ENCODE measurements around the gene GPR32. TPM values are rescaled to one million over a fixed set of nuclear protein-coding genes. Genes with fewer than 3 reads are reported as not detected.

Gene GPR32
- total RNA-seq, 4 donors from 2014 or later, result not detected

- ATAC-seq (ENCODE audit: low FRiP score) (no peak), DNase-seq (ENCODE audit: low spot score) (no peak)
- TF ChIP-seq CTCF (IDR thresholded peaks at IDR 0.05), result no peak
Observed at GRCh38 chr19:50814883-50815282, 44.6 kb downstream of the GPR32 start.

GRCh38 chr19:50815439-50815838 lies 45.2 kb downstream of the GPR32 start:
- no peak for TF ChIP-seq CTCF (IDR thresholded peaks at IDR 0.05)
- ATAC-seq (ENCODE audit: low FRiP score), result no peak
- DNase-seq (ENCODE audit: low spot score), result no peak

GRCh38 chr19:50817941-50818858 lies 47.9 kb downstream of the GPR32 start:
- ATAC-seq (ENCODE audit: low FRiP score), result no peak
- no peak for TF ChIP-seq CTCF (IDR thresholded peaks at IDR 0.05)
- DNase-seq (ENCODE audit: low spot score), result no peak

- no peak for ATAC-seq (ENCODE audit: low FRiP score)
- no peak for DNase-seq (ENCODE audit: low spot score)
- no peak for TF ChIP-seq CTCF (IDR thresholded peaks at IDR 0.05)
Observed at GRCh38 chr19:50818859-50819472, 48.7 kb downstream of the GPR32 start.

- DNase-seq (ENCODE audit: low spot score) (no peak), ATAC-seq (ENCODE audit: low FRiP score) (no peak)
- TF ChIP-seq CTCF (IDR thresholded peaks at IDR 0.05), result no peak
Observed at GRCh38 chr19:50819636-50820035, 49.4 kb downstream of the GPR32 start.

- TF ChIP-seq CTCF (IDR thresholded peaks at IDR 0.05), result no peak
- DNase-seq (ENCODE audit: low spot score) (no peak), ATAC-seq (ENCODE audit: low FRiP score) (no peak)
Observed at GRCh38 chr19:50820086-50820485, 49.8 kb downstream of the GPR32 start.
